SK-N-SH treated with all-trans-retinoic acid at 6 μM for 48 hours (cell line): Measurements from ENCODE around the gene TCTA.

Experiments
- OSR1 ChIP-seq: fragments of 250-450 bp; sonication (Bioruptor Pico); IDR thresholded peaks from 2 replicates; pipeline ENCODE4 v1.8.0; 2022; ENCODE audit warnings: moderate library complexity, mild to moderate bottlenecking, inconsistent platforms
- TCF4 ChIP-seq: fragments of 250-450 bp; sonication (Bioruptor Pico); IDR thresholded peaks from 2 replicates; pipeline ENCODE4 v1.8.0; 2021; ENCODE audit warnings: mild to moderate bottlenecking, moderate library complexity, borderline replicate concordance
- ZFP30 ChIP-seq: fragments of 450-650 bp; formaldehyde crosslinking; IDR thresholded peaks from 2 replicates; pipeline ENCODE4 v1.5.0; 2022; ENCODE audit warnings: mild to moderate bottlenecking, moderate library complexity
- ZNF565 ChIP-seq: fragments of 450-650 bp; formaldehyde crosslinking; conservative IDR thresholded peaks from 2 replicates; pipeline ENCODE4 v1.5.0; 2020; ENCODE audit warnings: low read depth, mild to moderate bottlenecking, moderate library complexity
- TF ChIP-seq, protein P1 (sequence below): fragments of 250-450 bp; sonication (Bioruptor Pico); IDR thresholded peaks from 2 replicates; pipeline ENCODE4 v1.5.1; 2020; ENCODE audit warnings: low read depth, mild to moderate bottlenecking, moderate library complexity
- TF ChIP-seq, protein P2 (sequence below): fragments of 250-450 bp; sonication (Bioruptor Pico); IDR thresholded peaks from 2 replicates; pipeline ENCODE4 v1.8.0; 2020; ENCODE audit warnings: mild to moderate bottlenecking, moderate library complexity, borderline replicate concordance

DNA sequence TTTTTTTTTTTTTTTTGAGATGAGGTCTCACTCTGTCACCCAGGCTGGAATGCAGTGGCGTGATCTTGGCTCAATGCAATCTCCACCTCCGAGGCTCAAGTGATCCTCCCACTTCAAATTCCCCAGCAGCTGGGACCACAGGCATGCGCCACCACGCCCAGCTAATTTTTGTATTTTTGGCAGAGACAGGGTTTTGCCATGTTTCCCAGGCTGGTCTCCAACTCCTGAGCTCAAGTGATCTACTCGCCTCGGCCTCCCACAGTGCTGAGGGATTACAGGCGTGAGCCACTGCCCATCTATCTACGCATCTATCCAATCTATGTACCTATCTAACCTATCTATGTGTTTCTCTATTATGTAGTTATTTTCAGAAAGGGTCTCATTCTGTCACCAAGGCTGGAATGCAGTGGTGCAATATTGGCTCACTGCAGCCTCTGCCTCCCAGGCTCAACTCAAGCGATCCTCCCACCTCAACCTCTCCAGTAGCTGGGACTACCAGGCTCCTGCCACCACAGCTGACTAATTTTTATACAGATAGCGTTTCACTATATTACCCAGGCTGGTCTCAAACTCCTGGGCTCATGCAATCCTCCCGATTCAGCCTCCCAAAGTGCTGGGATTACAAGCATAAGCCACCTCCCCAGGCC, 33.9 kb upstream of the TCTA start:
- TF ChIP-seq ZNF565 (CRISPR knock-in tag) (no peak), ZFP30 (CRISPR knock-in tag) (no peak), TCF4 (CRISPR knock-in tag) (no peak), OSR1 (no peak)
- TF ChIP-seq, protein P1, sequence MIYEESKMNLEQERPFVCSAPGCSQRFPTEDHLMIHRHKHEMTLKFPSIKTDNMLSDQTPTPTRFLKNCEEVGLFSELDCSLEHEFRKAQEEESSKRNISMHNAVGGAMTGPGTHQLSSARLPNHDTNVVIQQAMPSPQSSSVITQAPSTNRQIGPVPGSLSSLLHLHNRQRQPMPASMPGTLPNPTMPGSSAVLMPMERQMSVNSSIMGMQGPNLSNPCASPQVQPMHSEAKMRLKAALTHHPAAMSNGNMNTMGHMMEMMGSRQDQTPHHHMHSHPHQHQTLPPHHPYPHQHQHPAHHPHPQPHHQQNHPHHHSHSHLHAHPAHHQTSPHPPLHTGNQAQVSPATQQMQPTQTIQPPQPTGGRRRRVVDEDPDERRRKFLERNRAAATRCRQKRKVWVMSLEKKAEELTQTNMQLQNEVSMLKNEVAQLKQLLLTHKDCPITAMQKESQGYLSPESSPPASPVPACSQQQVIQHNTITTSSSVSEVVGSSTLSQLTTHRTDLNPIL (CRISPR knock-in tag) = no peak
- TF ChIP-seq, protein P2, sequence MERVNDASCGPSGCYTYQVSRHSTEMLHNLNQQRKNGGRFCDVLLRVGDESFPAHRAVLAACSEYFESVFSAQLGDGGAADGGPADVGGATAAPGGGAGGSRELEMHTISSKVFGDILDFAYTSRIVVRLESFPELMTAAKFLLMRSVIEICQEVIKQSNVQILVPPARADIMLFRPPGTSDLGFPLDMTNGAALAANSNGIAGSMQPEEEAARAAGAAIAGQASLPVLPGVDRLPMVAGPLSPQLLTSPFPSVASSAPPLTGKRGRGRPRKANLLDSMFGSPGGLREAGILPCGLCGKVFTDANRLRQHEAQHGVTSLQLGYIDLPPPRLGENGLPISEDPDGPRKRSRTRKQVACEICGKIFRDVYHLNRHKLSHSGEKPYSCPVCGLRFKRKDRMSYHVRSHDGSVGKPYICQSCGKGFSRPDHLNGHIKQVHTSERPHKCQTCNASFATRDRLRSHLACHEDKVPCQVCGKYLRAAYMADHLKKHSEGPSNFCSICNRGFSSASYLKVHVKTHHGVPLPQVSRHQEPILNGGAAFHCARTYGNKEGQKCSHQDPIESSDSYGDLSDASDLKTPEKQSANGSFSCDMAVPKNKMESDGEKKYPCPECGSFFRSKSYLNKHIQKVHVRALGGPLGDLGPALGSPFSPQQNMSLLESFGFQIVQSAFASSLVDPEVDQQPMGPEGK (CRISPR knock-in tag) = no peak
